GM13977 (cell line): ENCODE results near the gene C5orf58.

ENCODE experiments used
- DNase-seq: peaks from one replicate; pipeline ENCODE4 v3.0.0; 2012; ENCODE audit warnings: low spot score
- in situ Hi-C: fragments of 300-500 bp; cut with MboI; formaldehyde crosslinking; loops from one replicate; pipeline ENCODE4 v1.12.0; 2022; ENCODE audit warnings: low sequenced_read_pairs, low pct_unique_long_range_greater_than_20kb, mixed read lengths, inconsistent platforms; ENCODE audit not compliant: unreplicated experiment
- TF ChIP-seq, protein P1 (sequence below): IDR thresholded peaks from 2 replicates; pipeline ENCODE4 v1.5.1; 2012; ENCODE audit warnings: mild to moderate bottlenecking, control low read depth; ENCODE audit not compliant: insufficient read depth; ENCODE audit errors: extremely low read depth, missing control alignments

The C5orf58 gene

DNA sequence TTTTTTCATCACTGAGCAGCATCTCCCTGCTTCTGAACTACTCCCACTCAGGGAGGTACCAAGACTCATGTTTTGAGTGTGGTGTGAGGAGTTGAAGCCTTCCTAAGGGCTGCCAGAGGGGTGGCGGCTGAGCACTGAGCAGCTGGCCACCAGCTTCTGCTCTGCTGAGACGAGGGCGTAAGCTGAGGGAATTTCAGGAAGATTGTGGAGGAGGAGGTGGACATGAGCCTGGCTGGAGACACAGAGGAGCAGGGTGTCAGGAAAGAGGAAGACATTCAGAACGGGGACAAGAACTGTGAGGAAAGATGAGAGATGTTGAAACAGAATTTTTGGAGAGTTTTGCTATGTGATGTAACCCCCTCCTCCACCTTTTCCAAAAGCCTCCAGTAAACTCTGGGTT, 57.0 kb downstream of the C5orf58 start:
- in situ Hi-C loops: no loop called here
- TF ChIP-seq, protein P1, sequence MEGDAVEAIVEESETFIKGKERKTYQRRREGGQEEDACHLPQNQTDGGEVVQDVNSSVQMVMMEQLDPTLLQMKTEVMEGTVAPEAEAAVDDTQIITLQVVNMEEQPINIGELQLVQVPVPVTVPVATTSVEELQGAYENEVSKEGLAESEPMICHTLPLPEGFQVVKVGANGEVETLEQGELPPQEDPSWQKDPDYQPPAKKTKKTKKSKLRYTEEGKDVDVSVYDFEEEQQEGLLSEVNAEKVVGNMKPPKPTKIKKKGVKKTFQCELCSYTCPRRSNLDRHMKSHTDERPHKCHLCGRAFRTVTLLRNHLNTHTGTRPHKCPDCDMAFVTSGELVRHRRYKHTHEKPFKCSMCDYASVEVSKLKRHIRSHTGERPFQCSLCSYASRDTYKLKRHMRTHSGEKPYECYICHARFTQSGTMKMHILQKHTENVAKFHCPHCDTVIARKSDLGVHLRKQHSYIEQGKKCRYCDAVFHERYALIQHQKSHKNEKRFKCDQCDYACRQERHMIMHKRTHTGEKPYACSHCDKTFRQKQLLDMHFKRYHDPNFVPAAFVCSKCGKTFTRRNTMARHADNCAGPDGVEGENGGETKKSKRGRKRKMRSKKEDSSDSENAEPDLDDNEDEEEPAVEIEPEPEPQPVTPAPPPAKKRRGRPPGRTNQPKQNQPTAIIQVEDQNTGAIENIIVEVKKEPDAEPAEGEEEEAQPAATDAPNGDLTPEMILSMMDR: no peak
- no peak for DNase-seq

DNA sequence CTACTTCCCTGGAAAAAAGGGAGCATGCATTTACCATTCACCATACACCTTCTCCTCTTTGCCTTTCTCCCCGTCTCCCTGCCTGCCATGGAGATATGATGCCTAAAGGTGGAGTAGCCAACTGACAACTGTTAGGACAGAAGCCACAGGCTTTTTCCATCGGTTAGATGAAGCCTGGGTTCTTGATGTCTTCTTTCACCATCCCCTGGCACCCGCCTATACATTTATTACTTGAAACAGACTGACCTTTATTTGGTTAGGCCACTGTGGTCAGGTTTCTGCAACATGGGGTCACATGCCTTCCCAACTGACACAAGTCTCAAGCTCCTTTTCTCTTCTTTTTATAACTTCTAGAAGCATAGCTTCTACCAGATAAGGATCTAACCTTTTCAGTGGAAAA, 57.7 kb downstream of the C5orf58 start:
- no peak for DNase-seq
- TF ChIP-seq, protein P1: no peak
- in situ Hi-C loops: no loop called here

DNA sequence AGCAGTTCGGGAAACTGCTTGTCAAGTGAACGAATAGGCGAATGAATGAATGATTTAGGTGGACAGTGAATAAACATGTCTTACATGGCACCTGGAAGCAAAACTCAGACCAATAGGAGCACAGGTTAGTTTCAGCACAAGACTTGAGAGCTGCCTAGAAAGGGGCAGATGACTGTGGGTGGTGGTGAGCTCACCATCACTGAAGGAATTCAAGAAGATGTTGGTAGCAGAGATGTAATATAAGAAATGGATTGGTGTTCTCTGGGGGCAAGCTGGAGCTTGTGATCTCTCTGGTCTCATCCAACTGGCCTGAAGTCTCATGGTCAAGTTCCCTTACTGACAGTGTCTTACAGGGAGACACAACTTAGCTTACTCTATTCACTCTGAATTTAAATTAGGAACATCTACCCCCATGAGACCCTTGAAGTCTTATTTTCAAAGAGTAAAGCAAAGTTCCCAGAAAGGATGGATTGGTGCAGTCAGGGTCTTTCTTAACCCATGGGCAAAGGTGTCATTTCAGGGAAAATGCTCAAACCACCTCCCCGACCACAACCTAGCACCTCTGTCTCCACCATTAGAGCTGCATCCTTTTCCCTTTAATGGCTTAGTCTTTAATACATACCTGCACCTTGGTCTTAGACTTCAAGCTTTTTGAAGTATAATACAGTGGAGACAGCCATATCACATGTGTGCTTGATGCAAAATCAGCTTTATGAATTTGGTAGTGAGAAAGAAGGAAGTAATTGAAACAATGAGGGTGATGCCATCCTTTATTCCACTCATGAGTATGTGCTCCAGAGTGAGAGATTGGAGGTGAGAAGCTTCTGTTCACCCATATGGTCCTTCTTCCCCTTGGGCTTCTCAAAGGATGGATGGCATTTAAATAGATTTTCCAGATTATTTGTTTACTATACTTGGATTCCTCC, 59.7 kb downstream of the C5orf58 start:
- TF ChIP-seq, protein P1: no peak
- in situ Hi-C loops: no loop called here
- DNase-seq: no peak

DNA sequence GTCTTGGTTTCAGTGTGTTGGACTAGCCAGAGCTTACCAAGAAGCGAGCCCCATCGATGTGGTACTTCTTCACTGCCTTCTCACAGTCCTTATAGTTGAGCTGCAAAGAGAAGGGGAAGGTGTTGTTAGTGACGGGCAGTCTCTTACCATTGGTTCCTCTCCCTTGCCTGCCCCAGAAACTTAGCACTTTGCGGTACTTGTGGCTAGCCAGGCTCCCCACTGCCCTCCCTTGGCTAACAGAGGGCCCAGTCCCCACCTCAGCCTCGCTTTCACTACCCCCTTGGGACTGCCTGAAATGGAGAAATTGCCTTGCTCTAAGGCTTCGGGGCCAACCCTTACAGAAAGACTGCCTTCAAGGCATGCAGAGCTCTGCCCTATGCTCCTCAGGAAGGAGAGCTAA, 60.5 kb downstream of the C5orf58 start:
- TF ChIP-seq, protein P1: peak; percentile 21
- peak; percentile 67 for DNase-seq
- in situ Hi-C loops: no loop called here

DNA sequence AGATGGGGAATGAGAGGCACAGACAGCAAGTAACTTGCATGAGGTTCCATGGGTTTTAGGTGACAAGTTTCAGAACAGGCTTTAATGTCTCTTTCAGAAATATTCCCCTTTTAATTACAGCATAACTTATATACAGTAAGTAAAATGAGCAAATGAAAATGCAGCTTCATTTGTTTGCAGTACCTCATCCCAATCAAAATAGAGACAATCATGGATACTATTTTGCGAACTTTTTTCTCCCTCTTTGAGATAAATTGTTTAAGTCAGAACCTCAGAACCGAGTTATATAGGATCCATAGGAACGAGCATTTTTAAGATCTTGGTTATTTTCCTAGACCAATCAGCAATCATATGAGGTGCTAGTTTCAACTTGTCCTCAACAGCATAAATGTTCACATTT, 61.3 kb downstream of the C5orf58 start:
- in situ Hi-C loops: no loop called here
- TF ChIP-seq, protein P1: no peak
- DNase-seq: no peak

DNA sequence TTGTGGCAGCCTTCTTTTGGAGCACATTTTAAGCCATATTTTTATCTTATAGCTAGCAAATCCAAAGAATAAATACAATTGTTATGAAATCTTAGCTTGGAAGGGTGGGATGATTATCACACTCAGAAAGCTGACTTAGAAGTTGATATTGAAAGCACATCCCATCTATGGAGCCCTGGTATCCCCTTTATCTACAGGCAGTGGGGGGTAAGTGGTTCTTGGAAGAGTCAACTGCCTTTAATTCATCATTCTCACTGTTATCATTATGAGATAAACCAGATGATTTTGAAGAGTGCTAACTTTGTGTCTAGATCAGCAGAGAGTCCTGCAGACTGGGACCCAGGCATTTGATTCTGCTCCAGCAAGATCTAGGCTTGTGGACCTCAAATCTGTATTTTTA, 61.8 kb downstream of the C5orf58 start:
- in situ Hi-C loops: no loop called here
- TF ChIP-seq, protein P1: no peak
- no peak for DNase-seq
